HEK293 (cell line): ENCODE measurements around the gene CACNA1C.

Source experiments
- CTCF ChIA-PET: fragments of 350-600 bp; formaldehyde crosslinking; extraction: SDS; loops from one replicate; lab custom pipeline; 2021; ENCODE audit warnings: antibody characterized with exemption; lab: Yijun Ruan, JAX
- POLR2A ChIA-PET: fragments of 300-600 bp; formaldehyde crosslinking; extraction: SDS; loops from one replicate; lab custom pipeline; 2020; ENCODE audit warnings: antibody characterized with exemption, inconsistent platforms; lab: Yijun Ruan, JAX
- H3K27ac ChIP-seq: fragments of 200-500 bp; sonication (Bioruptor generic); 2 replicates; pipeline ENCODE4 v1.5.1; 2014; ENCODE audit warnings: low read depth, low read length, control low read depth, inconsistent platforms; ENCODE audit errors: extremely low read depth
- H3K36me3 ChIP-seq, 2 experiments: fragments of 200-500 bp in 1 of 2; sonication (Bioruptor generic) in 1 of 2; 1 replicate in 1 of 2; 2 replicates in 1 of 2; pipeline ENCODE4 v1.5.1; 2014 to 2017; ENCODE audit warnings: inconsistent platforms in 2 of 2, low read length in 2 of 2; ENCODE audit not compliant: control insufficient read depth in 2 of 2, insufficient read depth in 1 of 2
- H3K4me1 ChIP-seq: fragments of 200-500 bp; sonication (Bioruptor generic); 2 replicates; pipeline ENCODE4 v1.5.1; 2014; ENCODE audit warnings: mild to moderate bottlenecking, low read length, inconsistent platforms; ENCODE audit not compliant: control insufficient read depth, insufficient read depth
- H3K4me3 ChIP-seq: 2 replicates; pipeline ENCODE4 v1.5.1; 2011; ENCODE audit warnings: low read depth, mild to moderate bottlenecking, control low read depth, low read length, moderate library complexity
- H3K9me3 ChIP-seq: fragments of 200-500 bp; sonication (Bioruptor generic); 2 replicates; pipeline ENCODE4 v1.5.1; 2014; ENCODE audit warnings: low read depth, low read length, inconsistent platforms; ENCODE audit not compliant: control insufficient read depth, insufficient read depth
- BCL6B ChIP-seq: fragments of 450-650 bp; formaldehyde crosslinking; IDR thresholded peaks from 2 replicates; pipeline ENCODE4 v1.5.1; 2017; ENCODE audit warnings: missing biosample characterization, missing genetic modification characterization
- GLI2 ChIP-seq: fragments of 450-650 bp; formaldehyde crosslinking; IDR thresholded peaks from 2 replicates; pipeline ENCODE4; 2017; ENCODE audit warnings: missing biosample characterization, missing genetic modification characterization, low read depth, borderline replicate concordance
- INSM2 ChIP-seq: fragments of 450-650 bp; formaldehyde crosslinking; IDR thresholded peaks from 2 replicates; pipeline ENCODE4 v1.5.1; 2016; ENCODE audit warnings: missing biosample characterization, missing genetic modification characterization
- SP2 ChIP-seq: fragments of 450-650 bp; formaldehyde crosslinking; IDR thresholded peaks from 2 replicates; pipeline ENCODE4 v1.5.1; 2016; ENCODE audit warnings: missing biosample characterization, missing genetic modification characterization
- ZBTB44 ChIP-seq: fragments of 450-650 bp; IDR thresholded peaks from 2 replicates; pipeline ENCODE4 v1.5.1; 2018; ENCODE audit warnings: missing biosample characterization, mild to moderate bottlenecking, missing genetic modification characterization
- ZNF148 ChIP-seq: fragments of 450-650 bp; formaldehyde crosslinking; IDR thresholded peaks from 2 replicates; pipeline ENCODE4 v1.5.0; 2017; ENCODE audit warnings: missing biosample characterization, missing genetic modification characterization, borderline replicate concordance
- ZNF202 ChIP-seq: fragments of 450-650 bp; formaldehyde crosslinking; IDR thresholded peaks from 2 replicates; pipeline ENCODE4 v1.5.1; 2016; ENCODE audit warnings: missing biosample characterization, missing genetic modification characterization, borderline replicate concordance
- ZNF214 ChIP-seq: fragments of 450-650 bp; formaldehyde crosslinking; IDR thresholded peaks from 2 replicates; pipeline ENCODE4 v1.5.1; 2017; ENCODE audit warnings: missing biosample characterization, mild to moderate bottlenecking, missing genetic modification characterization, borderline replicate concordance
- ZNF239 ChIP-seq: fragments of 450-650 bp; formaldehyde crosslinking; IDR thresholded peaks from 2 replicates; pipeline ENCODE4 v1.5.1; 2016; ENCODE audit warnings: missing biosample characterization, missing genetic modification characterization
- ZNF280C ChIP-seq: fragments of 450-650 bp; formaldehyde crosslinking; IDR thresholded peaks from 2 replicates; pipeline ENCODE4 v1.5.1; 2016; ENCODE audit warnings: missing biosample characterization, missing genetic modification characterization
- ZNF280D ChIP-seq: fragments of 450-650 bp; formaldehyde crosslinking; IDR thresholded peaks from 2 replicates; pipeline ENCODE4 v1.5.1; 2016; ENCODE audit warnings: missing biosample characterization, missing genetic modification characterization
- ZNF302 ChIP-seq: fragments of 450-650 bp; formaldehyde crosslinking; IDR thresholded peaks from 2 replicates; pipeline ENCODE4 v1.5.1; 2016; ENCODE audit warnings: missing biosample characterization, missing genetic modification characterization, low read depth
- ZNF335 ChIP-seq: fragments of 450-650 bp; formaldehyde crosslinking; conservative IDR thresholded peaks from 2 replicates; pipeline ENCODE4 v1.5.1; 2016; ENCODE audit warnings: missing biosample characterization, missing genetic modification characterization
- ZNF366 ChIP-seq: fragments of 450-650 bp; formaldehyde crosslinking; conservative IDR thresholded peaks from 2 replicates; pipeline ENCODE4 v1.5.1; 2016; ENCODE audit warnings: missing biosample characterization, missing genetic modification characterization
- ZNF433 ChIP-seq: fragments of 450-650 bp; formaldehyde crosslinking; IDR thresholded peaks from 2 replicates; pipeline ENCODE4 v1.5.1; 2016; ENCODE audit warnings: missing biosample characterization, missing genetic modification characterization, low read depth
- ZNF48 ChIP-seq: fragments of 450-650 bp; formaldehyde crosslinking; IDR thresholded peaks from 2 replicates; pipeline ENCODE4 v1.5.1; 2016; ENCODE audit warnings: missing biosample characterization, missing genetic modification characterization
- ZNF580 ChIP-seq: fragments of 450-650 bp; formaldehyde crosslinking; IDR thresholded peaks from 2 replicates; pipeline ENCODE4 v1.5.1; 2016; ENCODE audit warnings: missing biosample characterization, missing genetic modification characterization
- ZNF658 ChIP-seq: fragments of 450-650 bp; formaldehyde crosslinking; IDR thresholded peaks from 2 replicates; pipeline ENCODE4; 2016; ENCODE audit warnings: missing biosample characterization, missing genetic modification characterization
- ZNF664 ChIP-seq: fragments of 450-650 bp; formaldehyde crosslinking; IDR thresholded peaks from 2 replicates; pipeline ENCODE4 v1.5.1; 2016; ENCODE audit warnings: missing biosample characterization, missing genetic modification characterization

Gene CACNA1C

GRCh38 chr12:2416158-2416557, 363.4 kb downstream of the CACNA1C start:
- TF ChIP-seq ZNF658 (tag by site-specific recombination) (no peak), ZNF366 (tag by site-specific recombination) (peak; percentile 65), ZNF335 (tag by site-specific recombination) (no peak), ZNF433 (tag by site-specific recombination) (no peak)
- Histone ChIP-seq H3K36me3 (no peaks in the 10 kb centered on the region), H3K9me3 (no peaks in the 10 kb centered on the region), H3K27ac (no peak overlapping the region), H3K4me1 (no peaks in the 10 kb centered on the region), H3K4me3 (no peak overlapping the region)
- CTCF ChIA-PET = interaction anchor here (0.5 to 1.7 kb wide), 3 partner anchors 20 to 167 kb away, joined by 3 to 5 read pairs (median 4); no protein-coding TSS in a partner anchor
- POLR2A ChIA-PET = no interaction called here

GRCh38 chr12:2417481-2418160, 364.8 kb downstream of the CACNA1C start:
- H3K4me1 ChIP-seq = no peaks in the 10 kb centered on the region
- H3K4me3 ChIP-seq = no peak overlapping the region
- CTCF ChIA-PET = interaction anchor here (1.0 kb wide), 1 partner anchor 22 kb away, joined by 3 read pairs; no protein-coding TSS in a partner anchor
- H3K9me3 ChIP-seq = no peaks in the 10 kb centered on the region
- no peaks in the 10 kb centered on the region for H3K36me3 ChIP-seq
- H3K27ac ChIP-seq = no peak overlapping the region
- TF ChIP-seq ZNF658 (tag by site-specific recombination) (no peak), ZNF48 (tag by site-specific recombination) (no peak), ZNF580 (tag by site-specific recombination) (no peak), ZBTB44 (no peak), ZNF664 (tag by site-specific recombination) (no peak), ZNF214 (tag by site-specific recombination) (no peak), SP2 (tag by site-specific recombination) (no peak), INSM2 (no peak), ZNF302 (tag by site-specific recombination) (no peak), ZNF239 (tag by site-specific recombination) (no peak), ZNF202 (tag by site-specific recombination) (no peak), ZNF280C (tag by site-specific recombination) (no peak), BCL6B (no peak), ZNF280D (tag by site-specific recombination) (no peak), GLI2 (tag by site-specific recombination) (no peak), ZNF148 (tag by site-specific recombination) (no peak)
- TF ChIP-seq, all 188 proteins: peak for 0
- POLR2A ChIA-PET = no interaction called here
